HG02852 (cell line): ENCODE data around the gene ASTN2.
"Not testable (repeated sequence)": the region's sequence is repeated elsewhere in the genome, so short reads cannot be mapped to it uniquely, and the experiment has no call there.

ENCODE experiments used
- ATAC-seq: cut with Tn5 transposase; IDR thresholded peaks from one replicate; pipeline ENCODE4 v1.9.1; 2021; ENCODE audit warnings: mild to moderate bottlenecking, moderate library complexity; ENCODE audit not compliant: unreplicated experiment

Gene ASTN2

DNA sequence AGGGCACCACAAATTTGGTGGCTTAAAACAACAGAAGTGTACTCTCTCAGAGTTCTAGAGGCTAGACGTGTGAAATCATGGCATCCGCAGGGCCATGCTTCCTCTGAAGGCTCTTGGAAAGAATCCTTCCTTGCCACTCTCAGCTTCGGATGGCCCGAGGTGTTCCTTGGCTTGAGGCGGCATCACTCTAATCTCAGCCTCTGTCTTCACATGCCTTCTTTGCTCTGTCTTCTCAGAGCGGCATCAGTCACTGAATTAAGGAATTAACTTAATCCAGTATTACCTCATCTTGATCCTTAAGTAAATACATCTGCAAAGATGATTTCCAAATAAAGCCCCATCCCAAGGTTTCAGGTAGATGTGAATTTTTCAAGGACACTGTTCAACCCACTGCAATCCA, 938.9 kb downstream of the ASTN2 start:
- ATAC-seq, result no peak

- ATAC-seq, result no peak
Observed at GRCh38 chr9:116475201-116475600, 939.7 kb downstream of the ASTN2 start.

GRCh38 chr9:116471944-116472506, 942.8 kb downstream of the ASTN2 start:
- ATAC-seq, result no peak

GRCh38 chr9:116471093-116471906, 943.6 kb downstream of the ASTN2 start:
- ATAC-seq, result no peak

- no peak for ATAC-seq
Observed at GRCh38 chr9:116468793-116469527, 945.9 kb downstream of the ASTN2 start.

- ATAC-seq, result no peak
Observed at GRCh38 chr9:116468369-116468768, 946.5 kb downstream of the ASTN2 start.

- ATAC-seq, result no peak
Observed at GRCh38 chr9:116467740-116468351, 947.0 kb downstream of the ASTN2 start.

- ATAC-seq, result no peak
Observed at GRCh38 chr9:116466271-116467235, 948.3 kb downstream of the ASTN2 start.

- no peak for ATAC-seq
Observed at GRCh38 chr9:116465576-116466270, 949.1 kb downstream of the ASTN2 start.

DNA sequence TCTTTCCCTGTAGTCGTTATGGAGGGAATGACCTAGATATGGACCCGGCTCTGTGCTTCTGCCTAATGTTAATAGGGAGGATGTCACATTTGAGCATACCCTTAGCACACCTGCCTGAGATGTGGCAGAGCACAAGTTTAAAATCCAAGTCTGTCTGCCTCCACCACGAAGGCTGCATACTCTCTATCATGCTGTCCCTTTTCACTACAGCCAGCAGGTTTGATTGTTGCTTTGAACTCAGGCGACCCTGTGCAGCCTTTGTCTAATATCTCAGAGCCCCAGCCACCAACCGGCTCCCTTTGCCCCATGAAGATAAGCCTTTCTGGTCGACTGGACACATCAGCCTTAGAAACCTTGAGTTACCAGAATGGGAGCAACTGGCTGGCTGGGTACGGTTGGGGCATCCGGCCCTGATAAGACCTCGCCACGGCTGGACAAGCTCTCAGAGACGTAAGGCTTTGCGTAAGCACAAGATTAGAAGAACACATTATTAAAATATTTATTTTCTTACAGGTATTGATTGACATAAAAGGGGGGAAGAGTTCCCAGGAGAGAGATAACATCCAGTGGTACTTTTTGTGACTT, 949.8 kb downstream of the ASTN2 start:
- ATAC-seq, result no peak

GRCh38 chr9:116464423-116464822, 950.4 kb downstream of the ASTN2 start:
- no peak for ATAC-seq

- ATAC-seq, result no peak
Observed at GRCh38 chr9:116461632-116462031, 953.2 kb downstream of the ASTN2 start.

GRCh38 chr9:116460026-116460425, 954.8 kb downstream of the ASTN2 start:
- ATAC-seq, result no peak

GRCh38 chr9:116459576-116459975, 955.3 kb downstream of the ASTN2 start:
- ATAC-seq, result no peak

- ATAC-seq, result no peak
Observed at GRCh38 chr9:116456490-116457088, 958.3 kb downstream of the ASTN2 start.

DNA sequence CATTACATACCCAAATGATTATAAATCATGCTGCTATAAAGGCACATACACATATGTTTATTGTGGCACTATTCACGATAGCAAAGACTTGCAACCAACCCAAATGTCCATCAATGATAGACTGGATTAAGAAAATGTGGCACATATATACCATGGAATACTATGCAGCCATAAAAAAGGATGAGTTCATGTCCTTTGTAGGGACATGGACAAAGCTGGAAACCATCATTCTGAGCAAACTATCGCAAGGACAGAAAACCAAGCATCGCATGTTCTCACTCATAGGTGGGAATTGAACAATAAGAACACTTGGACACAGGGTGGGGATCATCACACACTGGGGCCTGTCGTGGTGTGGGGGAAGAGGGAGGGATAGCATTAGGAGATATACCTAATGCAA, 960.3 kb downstream of the ASTN2 start:
- not testable (repeated sequence) for ATAC-seq

DNA sequence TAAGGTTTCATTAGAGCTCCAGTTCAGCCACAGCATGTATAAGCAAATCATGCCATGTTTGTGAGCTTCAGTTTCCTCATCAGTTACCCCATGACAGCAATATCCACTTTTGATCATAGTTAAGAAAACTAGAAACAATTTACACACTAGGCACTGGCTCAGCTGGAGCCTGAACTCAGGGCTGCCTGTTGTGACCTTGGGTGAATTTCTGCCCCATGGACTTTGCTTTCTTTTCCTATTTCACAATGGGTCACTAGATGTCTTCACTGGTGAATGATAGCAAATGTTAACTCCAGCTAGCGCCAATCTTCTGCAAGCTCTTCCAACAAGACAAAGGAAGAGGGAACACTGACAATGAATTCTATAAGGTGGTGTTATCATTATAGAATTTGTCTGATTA, 961.1 kb downstream of the ASTN2 start:
- ATAC-seq, result no peak

DNA sequence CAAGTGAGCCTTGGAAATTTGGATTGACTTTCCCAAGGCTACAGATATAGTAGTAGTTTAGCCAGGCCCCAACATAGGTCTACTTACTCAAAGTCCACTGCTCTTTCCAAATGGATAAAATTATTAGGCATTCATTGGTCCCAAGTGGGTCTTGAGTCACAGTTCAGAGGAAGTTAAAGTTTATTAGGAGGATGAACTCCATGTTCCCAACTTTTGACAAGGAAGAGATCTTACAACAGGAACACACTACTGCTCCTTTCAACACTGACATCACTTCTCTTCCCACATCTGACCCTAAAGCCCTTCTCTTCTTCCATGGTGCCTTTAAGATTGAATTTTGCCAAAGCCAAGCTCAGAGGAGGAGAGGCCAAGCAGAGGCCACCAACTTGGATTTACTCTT, 962.2 kb downstream of the ASTN2 start:
- ATAC-seq, result no peak

GRCh38 chr9:116452227-116452626, 962.6 kb downstream of the ASTN2 start:
- ATAC-seq, result no peak
